ENCODE results near the gene NDUFA12. TPM values are rescaled to one million over a fixed set of nuclear protein-coding genes. Genes with fewer than 3 reads are reported as not detected.

The NDUFA12 gene
- total and polyA plus RNA-seq, 2 of the 13 experiments (the other 11 are each of a cell fraction or from before 2014, with no cell fraction given): 101 to 173 TPM

DNA sequence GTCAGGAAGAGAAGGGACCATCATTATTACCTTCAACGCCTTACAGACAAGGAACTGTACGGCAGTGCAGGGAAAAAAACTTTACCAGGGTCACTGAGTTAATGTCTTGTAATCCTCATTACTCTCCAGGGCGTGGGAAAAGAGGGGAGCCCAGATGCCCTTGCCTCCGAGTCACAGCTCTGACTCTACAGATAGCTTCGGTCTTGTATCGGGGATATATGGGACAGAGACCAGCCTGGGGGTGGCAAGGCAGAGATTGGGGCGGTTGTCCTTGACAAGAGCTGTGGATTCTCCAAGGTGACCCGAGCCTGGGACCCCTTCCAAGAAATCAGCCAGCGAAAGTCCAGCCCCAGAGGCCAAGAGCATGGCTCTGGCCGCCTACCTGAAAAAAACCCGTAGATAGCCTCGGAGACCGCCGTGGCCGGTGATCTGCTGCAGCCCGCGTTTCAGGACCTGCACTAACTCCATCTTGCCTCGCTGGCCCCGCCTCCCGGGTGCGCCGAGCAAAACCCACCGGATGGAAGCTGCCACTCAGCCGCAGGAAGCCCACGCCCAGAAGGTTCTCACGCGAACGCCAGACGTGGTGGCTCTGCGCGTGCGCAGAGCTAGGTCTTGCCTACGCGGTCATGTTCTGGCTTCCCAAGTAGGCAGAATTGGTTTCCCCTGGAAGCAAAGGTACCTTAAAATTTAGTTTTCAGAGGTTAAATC lies at the start of gene NDUFA12 (continued):
- TF ChIP-seq PRPF4 (IDR thresholded peaks at IDR 0.05; ENCODE audit: low read depth, low read length, poor library complexity, severe bottlenecking): no peak
- no peak for TF ChIP-seq CERS6 (CRISPR knock-in tag; IDR thresholded peaks at IDR 0.05)
- peak; percentile 94 for TF ChIP-seq PHF20 (CRISPR knock-in tag; IDR thresholded peaks at IDR 0.05)
- no peak for TF ChIP-seq ZNF567 (CRISPR knock-in tag; IDR thresholded peaks at IDR 0.05; ENCODE audit: borderline replicate concordance)
- TF ChIP-seq ZNF430 (CRISPR knock-in tag; IDR thresholded peaks at IDR 0.05): peak; percentile 53; the same call in 1 of the 2 replicates
- TF ChIP-seq SKI (IDR thresholded peaks at IDR 0.05; ENCODE audit: partially characterized antibody): no peak
- no peak for TF ChIP-seq PAWR (CRISPR knock-in tag; IDR thresholded peaks at IDR 0.05; ENCODE audit: borderline replicate concordance)
- TF ChIP-seq ZNF558 (CRISPR knock-in tag; IDR thresholded peaks at IDR 0.05; ENCODE audit: borderline replicate concordance): peak; percentile 74; the same call in 1 of the 2 replicates
- no peak for TF ChIP-seq ARID3A (IDR thresholded peaks at IDR 0.05; ENCODE audit: low read depth, low read length)
- 0 out of 2 replicates have a peak, but pooled peaks have one; percentile 81 for TF ChIP-seq ZNF33A (CRISPR knock-in tag; IDR thresholded peaks at IDR 0.05; ENCODE audit: borderline replicate concordance)
- peak; percentile 60; the same call in 1 of the 2 replicates for TF ChIP-seq TOE1 (CRISPR knock-in tag; IDR thresholded peaks at IDR 0.05)
- no peak for TF ChIP-seq ATRX (CRISPR knock-in tag; IDR thresholded peaks at IDR 0.05; ENCODE audit: borderline replicate concordance)
- TF ChIP-seq ZNF318 (CRISPR knock-in tag; IDR thresholded peaks at IDR 0.05): no peak
- TF ChIP-seq ZNF768 (CRISPR knock-in tag; IDR thresholded peaks at IDR 0.05): peak; percentile 85; the same call in 1 of the 2 replicates
- TF ChIP-seq NFE2L1 (CRISPR knock-in tag; IDR thresholded peaks at IDR 0.05; ENCODE audit: borderline replicate concordance): no peak
- TF ChIP-seq, protein P1, sequence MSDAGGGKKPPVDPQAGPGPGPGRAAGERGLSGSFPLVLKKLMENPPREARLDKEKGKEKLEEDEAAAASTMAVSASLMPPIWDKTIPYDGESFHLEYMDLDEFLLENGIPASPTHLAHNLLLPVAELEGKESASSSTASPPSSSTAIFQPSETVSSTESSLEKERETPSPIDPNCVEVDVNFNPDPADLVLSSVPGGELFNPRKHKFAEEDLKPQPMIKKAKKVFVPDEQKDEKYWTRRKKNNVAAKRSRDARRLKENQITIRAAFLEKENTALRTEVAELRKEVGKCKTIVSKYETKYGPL (CRISPR knock-in tag; IDR thresholded peaks at IDR 0.05): no peak
- no peak for TF ChIP-seq TMF1 (CRISPR knock-in tag; IDR thresholded peaks at IDR 0.05; ENCODE audit: low read depth)
